Dedifferentiated amniotic fluid mesenchymal stem cell (primary cell): ENCODE results near the gene FAM167B.
A peak's percentile ranks its signal among the peaks of the same experiment; 100 is the strongest.
"Not testable (repeated sequence)": the region's sequence is repeated elsewhere in the genome, so short reads cannot be mapped to it uniquely, and the experiment has no call there.

Source experiments
- DNase-seq: peaks from one replicate; pipeline ENCODE4 v3.0.0-alpha.2; 2016; ENCODE audit errors: extremely low spot score

The FAM167B gene

DNA sequence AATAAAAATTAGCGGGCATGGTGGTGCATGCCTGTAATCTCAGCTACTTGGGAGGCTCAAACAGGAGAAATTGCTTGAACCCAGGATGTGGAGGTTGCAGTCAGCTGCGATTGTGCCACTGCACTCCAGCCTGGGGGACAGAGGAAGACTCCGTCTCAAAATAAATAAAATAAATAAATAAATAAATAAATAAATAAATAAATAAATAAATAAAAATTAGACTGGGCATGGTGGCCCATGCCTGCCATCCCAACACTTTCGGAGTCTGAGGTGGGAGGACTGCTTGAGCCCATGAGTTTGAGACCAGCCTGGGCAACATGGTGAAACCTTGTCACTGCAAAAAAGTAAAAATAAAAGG is 16.2 kb downstream of the FAM167B start:
- not testable (repeated sequence) for DNase-seq

DNA sequence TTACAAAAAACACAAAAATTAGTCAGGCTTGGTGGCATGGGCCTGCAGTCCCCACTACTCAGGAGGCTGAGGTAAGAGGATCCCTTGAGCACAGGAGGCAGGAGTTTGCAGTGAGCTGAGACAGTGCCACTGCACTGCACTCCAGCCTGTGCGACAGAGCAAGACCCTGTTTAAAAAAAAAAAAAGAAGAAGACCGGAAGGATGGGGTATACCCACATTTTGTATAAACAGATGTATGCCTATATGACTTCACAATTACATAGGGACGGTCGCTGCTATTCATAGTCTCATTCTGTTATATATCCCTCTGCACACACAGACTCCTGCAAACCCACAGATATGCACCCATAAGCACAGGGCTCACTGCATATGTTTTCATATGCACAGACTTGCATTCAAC is 16.7 kb downstream of the FAM167B start:
- DNase-seq, result no peak

DNA sequence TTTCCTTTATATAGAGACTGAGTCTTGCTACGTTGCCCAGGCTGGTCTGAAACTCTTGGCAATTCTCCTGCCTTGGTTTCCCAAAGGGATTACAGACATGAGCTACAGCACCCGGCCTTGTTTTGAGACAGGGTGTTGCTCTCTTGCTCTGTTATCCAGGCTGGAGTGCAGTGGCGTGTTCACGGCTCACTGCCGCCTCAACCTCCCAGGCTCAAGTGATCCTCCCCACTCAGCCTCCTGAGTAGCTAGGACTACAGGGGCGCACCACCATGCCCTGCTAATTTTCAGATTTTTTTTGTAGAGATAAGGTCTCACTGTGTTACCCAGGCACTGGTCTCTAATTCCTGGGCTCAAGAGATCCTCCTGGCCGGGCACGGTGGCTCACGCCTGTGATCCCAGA is 18.8 kb downstream of the FAM167B start:
- DNase-seq, result no peak

DNA sequence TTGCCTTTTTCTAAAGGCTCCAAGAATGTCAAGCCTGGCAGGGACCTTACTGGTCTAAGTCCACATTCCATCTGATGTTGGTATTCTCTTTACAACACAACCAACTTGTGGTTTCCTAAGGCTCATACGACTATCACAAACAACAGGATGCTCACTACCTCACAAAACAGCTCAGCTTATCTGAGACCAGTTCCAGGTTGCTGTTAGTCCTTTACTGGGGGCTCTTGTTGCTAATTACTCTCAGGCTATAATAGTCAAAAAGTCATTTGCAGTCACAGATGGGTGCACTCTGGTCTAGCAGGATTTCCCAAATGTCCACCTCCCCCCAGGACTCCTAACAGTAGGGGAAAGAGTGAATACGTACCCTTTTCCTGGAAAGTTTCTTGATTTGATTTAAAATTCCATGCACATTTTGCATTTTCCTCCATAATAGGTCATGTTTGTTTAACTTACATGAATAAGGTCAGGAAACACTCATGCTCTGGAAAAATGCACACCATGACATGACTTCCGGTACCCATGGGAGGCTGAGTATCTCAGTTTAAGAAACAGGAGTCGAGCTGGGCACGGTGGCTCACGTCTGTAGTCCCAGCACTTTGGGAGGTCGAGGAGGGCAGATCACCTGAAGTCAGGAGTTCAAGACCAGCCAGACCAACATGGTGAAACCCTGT is 20.0 kb downstream of the FAM167B start:
- DNase-seq, result peak; percentile 56

DNA sequence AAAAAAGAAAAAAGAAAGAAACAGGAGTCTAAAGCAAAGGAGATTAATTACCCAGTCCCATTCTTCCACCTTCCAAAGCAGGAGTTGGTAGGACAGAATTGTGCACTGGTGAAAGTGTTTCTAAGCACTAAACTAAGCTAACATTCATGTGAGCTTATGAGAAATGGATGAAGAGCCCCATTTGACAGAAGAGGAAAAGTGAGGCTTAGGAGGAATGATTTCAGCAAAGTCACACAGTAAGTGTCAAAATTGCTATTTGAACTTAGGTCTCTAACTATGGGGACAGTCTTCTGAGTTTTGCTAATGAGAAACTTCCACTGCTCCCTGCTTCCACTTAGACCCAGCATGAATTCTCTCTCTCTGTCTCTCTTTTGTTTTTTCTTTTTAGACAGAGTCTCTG is 22.7 kb downstream of the FAM167B start:
- no peak for DNase-seq

DNA sequence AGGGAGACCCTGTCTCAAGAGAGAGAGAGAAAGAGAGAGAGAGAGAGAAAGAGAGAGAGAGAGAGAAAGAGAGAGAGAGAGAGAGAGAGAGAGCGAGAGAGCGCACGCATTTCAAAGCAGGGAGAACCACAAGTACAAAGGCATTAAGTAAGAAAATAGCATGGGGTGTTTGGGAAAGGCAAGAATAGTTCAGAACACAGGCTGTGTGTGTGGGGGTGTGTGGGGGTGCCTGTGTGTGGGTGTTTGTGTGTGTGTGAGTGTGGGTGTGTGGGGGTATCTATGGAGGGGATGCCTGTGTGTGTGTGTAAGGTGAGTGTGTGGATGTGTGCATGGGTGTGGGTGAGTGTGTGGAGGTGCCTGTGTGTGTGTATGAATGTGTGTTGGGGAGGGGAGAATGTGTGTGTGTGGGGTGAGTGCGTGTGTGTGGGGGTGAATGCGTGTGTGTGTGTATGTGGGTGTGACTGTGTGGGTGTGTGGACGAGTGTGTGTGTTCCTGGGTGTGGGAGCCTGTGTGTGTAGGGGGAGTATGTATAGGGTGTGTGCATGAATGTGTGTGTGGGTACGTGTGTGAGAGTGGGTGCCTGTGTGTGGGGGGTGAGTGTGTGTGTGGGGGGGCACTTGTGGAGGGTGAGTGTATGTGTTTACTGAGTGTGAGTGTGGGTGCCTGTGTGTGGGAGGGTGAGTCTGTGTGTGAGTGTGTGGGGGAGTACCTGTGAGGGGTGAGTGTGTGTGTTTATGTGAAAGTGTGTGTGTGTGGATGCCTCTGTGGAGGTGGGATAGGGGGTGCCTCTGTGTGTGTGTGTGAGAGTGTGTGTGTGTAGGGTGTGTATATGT is 25.8 kb downstream of the FAM167B start:
- no peak for DNase-seq

DNA sequence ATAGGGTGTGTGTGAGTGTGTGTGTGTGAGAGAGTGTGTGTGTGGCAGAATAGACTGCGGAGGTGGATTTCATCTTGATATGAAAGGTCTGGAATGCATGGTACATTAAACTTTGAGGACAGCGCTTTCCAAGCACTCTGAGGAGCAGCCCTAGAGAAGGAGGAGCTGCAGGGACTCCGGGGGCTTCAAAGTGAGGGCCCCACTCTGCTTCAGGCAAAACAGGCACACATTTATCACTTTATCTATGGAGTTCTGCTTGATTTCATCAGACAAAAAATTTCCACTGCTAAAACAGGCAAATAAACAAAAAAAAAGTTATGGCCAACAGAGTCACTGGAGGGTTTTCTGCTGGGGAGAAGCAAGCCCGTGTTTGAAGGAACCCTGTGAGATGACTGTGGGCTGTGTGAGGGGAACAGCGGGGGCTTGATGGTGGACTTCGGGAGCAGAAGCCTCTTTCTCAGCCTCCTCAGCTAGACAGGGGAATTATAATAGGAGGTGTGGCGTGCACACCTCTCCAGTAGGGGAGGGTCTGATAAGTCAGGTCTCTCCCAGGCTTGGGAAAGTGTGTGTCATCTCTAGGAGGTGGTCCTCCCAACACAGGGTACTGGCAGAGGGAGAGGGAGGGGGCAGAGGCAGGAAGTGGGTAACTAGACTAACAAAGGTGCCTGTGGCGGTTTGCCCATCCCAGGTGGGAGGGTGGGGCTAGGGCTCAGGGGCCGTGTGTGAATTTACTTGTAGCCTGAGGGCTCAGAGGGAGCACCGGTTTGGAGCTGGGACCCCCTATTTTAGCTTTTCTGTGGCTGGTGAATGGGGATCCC is 26.6 kb downstream of the FAM167B start:
- DNase-seq, result no peak

DNA sequence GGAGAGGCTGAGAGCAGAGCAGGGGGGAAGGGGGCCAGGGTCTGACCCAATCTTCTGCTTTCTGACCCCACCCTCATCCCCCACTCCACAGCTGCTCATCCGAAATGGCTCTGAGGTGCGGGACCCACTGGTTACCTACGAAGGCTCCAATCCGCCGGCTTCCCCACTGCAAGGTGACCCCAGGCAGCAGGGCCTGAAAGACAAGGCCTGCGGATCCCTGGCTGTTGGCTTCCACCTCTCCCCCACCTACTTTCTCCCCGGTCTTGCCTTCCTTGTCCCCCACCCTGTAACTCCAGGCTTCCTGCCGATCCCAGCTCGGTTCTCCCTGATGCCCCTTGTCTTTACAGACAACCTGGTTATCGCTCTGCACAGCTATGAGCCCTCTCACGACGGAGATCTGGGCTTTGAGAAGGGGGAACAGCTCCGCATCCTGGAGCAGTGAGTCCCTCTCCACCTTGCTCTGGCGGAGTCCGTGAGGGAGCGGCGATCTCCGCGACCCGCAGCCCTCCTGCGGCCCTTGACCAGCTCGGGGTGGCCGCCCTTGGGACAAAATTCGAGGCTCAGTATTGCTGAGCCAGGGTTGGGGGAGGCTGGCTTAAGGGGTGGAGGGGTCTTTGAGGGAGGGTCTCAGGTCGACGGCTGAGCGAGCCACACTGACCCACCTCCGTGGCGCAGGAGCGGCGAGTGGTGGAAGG is 27.8 kb downstream of the FAM167B start:
- no peak for DNase-seq

DNA sequence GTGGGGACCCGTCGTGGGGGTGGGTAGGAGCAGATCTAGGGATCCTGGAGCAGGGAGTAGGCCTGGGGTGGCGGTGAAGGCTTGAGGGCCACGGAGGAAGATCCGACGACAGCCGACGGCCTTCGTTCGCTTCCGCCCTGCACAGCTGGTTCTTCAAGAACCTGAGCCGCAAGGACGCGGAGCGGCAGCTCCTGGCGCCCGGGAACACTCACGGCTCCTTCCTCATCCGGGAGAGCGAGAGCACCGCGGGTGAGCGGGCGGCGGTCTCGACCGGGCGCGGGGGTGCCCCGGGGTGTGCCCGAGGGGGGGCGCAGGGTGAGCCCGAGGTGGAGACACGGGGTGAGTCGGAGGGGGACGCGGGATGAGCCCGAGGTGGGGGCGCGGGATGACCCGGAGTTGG is 28.4 kb downstream of the FAM167B start:
- no peak for DNase-seq

DNA sequence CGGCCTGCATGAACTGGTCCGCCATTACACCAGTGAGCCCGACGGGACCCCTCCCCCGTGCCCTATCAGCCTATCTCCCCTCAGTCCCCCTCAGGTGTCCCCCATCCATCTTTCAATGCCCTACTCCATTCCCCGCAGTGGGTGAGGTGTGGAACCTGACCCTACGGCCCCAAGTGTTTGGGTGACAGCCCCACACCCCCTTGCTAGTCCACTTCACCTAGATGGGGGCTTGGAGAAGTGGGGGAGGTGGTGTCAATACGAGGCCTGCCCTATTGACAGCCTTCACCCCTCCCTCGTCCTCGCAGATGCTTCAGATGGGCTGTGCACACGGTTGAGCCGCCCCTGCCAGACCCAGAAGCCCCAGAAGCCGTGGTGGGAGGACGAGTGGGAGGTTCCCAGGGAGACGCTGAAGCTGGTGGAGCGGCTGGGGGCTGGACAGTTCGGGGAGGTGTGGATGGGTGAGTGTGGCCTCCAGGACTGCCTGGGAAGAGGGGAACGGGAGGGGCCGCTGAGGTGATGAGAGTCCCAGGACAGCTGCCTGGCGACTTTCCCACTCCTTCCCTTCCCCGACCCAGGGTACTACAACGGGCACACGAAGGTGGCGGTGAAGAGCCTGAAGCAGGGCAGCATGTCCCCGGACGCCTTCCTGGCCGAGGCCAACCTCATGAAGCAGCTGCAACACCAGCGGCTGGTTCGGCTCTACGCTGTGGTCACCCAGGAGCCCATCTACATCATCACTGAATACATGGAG is 29.2 kb downstream of the FAM167B start:
- DNase-seq, result no peak

DNA sequence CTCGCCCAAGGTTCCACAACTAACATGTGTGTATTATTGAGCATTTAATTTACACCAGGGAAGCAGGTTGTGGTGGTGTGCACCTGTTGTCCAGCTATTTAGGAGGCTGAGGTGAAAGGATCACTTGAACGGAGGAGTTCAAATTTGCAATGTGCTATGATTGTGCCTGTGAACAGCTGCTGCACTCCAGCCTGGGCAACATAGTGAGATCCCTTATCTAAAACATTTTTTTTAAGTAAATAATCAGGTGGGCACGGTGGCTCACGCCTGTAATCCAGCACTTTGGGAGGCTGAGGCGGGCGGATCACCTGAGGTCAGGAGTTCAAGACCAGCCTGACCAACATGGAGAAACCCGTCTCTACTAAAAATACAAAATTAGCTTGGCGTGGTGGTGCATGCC is 37.8 kb downstream of the FAM167B start:
- not testable (repeated sequence) for DNase-seq

DNA sequence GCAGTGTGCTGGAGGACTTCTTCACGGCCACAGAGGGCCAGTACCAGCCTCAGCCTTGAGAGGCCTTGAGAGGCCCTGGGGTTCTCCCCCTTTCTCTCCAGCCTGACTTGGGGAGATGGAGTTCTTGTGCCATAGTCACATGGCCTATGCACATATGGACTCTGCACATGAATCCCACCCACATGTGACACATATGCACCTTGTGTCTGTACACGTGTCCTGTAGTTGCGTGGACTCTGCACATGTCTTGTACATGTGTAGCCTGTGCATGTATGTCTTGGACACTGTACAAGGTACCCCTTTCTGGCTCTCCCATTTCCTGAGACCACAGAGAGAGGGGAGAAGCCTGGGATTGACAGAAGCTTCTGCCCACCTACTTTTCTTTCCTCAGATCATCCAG is 38.6 kb downstream of the FAM167B start:
- no peak for DNase-seq

DNA sequence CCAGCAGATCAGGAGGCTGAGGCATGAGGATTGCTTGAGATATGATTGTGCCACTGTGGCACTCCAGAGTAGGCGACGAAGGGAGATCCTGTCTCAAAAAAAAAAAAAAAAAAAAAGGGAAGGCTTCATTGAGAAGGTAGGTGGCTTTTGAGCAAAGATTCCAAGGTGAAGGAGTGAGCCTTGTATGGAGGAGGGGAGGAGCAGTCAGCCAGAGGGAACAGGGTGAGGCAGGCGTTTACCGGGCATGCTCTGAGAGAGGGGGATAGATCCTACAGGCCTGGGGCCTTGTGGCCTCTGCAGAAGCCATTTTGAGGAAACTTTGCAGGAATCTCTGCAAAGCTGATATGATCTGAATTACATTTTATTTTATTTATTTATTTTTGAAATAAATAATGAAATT is 39.7 kb downstream of the FAM167B start:
- no peak for DNase-seq

DNA sequence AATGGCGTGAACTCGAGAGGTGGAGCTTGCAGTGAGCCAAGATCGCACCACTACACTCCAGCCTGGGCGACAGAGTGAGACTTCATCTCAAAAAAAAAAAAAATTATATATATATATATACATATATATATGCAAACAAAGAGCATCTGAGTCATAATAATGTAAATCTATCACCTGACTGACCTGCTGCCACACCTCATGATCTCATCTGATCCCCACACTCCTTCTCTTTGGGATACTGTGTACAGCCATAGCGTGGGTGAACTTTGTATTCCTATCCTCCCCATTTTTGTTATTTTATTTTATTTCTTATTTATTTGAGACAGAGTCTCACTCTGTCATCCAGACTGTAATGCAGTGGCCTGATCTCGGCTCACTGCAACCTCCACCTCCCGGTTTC is 42.2 kb downstream of the FAM167B start:
- no peak for DNase-seq

DNA sequence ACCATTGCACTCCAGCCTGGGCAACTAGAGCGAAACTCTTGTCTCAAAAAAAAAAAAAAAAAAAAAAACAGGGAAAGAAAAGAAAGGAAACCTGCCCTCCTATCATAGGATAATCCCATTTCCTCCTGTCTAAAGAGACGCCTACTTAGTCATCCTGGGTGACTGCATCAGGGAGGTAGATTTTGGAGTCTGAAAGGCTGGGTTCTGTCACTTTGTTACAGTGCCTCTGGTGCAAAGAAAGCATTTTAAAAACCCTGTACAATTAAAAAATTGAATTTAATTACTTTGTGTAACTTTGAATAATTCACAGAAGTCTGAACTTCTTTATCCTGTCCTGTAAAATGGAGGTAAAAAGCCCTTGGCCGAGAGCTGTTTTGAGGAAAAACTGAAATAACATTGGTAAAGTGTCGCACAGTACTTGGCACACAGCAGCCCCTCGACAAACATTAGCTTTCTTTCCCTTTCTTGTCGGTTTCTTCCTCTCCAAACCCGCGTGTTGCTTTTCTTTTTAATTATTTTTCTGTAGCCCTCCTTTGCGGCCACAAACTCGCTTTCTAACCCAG is 44.2 kb downstream of the FAM167B start:
- no peak for DNase-seq

DNA sequence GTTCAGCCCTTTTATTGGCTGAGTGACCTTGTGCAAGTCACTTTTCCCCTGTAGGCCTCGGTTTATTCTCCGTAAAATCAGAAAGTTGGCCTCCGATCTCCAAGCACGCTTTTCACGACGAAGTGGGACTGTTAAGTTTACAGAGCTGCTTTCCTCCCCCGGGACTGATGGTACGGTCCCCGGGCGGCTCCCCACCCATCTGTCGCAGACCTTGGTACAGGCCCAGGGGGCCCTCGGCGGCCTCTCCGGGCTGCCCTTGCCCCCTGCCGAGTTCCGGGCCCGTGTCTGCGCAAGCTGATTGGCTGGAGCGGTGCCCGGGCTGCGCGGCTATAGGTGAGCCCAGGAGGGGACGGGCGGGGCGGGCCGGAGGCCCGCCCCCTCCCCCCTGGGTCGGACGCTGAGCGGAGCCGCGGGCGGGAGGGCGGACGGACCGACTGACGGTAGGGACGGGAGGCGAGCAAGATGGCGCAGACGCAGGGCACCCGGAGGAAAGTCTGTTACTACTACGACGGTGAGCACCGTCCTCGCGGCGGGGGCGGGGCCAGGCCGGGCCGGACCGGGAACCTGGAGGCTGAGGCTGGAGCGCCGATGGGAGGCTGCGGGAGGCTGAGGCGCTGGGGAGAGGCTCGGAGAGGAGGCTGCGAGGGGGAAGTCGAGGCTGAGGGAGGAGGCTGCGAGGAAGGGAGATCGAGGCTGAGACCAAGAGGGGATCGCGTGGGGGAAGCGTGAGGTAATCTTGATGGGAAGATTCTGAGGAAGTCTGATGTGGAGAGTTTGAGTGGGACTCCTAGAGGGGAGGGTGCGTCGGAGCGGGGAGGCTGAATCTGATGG is 44.9 kb downstream of the FAM167B start, which contains the start of gene HDAC1:
TSS of gene HDAC1 (plus strand) at position 376 of the 831 bp plus-strand sequence. CDS start at position 463, 87 bp downstream.
- peak; percentile 61 for DNase-seq

DNA sequence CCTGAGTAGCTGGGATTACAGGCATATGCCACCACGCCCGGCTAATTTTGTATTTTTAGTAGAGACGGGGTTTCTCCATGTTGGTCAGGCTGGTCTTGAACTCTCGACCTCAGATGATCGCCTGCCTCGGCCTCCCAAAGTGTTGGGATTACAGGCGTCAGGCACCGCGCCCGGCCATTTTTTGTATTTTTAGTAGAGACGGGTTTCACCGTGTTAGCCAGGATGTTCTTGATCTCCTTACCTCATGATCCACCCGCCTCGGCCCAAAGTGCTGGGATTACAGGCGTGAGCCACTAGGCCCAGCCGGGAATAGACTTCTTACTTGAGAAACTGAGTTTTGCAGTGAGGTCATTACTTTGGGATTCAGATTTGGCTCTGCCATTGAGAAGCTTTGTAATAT is 51.2 kb downstream of the FAM167B start:
- DNase-seq, result not testable (repeated sequence)
